ENCODE results near the gene SLC25A21.
"Not testable (repeated sequence)": the region's sequence is repeated elsewhere in the genome, so short reads cannot be mapped to it uniquely, and the experiment has no call there.

SLC25A21 gene

DNA sequence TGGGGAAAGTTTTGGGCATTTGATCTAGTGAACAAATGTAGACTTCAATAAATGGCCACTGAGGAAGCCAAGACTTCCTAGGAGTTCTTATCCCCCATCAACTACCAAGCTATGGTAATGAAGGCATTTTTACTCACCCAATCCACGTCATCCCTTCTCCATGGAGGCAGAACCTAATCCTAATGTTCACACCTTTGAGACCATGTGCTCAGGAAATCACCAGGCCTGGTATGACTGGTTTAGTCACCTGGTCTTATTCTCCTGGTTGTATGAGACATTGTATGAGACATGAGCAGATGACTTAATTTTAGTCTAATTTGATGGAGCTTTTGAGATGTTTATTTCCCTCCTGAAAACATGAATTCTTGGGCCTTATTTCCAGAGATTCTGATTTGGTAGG, 422.2 kb downstream of the SLC25A21 start:
- ATAC-seq = no peak

DNA sequence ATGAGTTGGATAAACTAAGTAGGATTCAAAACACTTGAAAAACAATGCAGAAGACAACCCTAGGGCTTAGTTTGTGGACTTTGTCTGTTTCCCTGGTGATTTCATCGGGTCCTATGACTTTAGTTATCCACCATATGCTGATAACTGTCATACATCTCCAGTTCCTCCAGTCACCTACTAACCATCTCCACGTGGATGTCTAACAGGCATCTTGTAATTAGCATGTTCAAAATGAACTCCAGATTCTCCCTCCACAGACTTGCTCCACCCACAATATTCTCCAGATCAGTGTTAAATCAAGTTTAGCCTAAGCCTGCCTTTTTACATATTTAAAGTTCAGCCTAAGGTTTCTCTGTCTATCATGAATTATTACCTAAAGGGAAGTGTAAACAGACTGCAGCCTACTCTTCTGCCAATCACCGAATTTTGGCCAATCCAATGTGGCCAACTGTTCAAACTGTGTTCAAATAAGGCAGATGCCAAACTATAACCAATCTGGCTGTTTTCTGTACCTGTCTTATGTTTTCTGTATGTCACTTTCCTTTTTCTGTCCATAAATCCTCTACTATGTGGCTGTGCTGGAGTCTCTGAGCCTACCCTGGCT, 423.7 kb downstream of the SLC25A21 start:
- ATAC-seq = no peak

DNA sequence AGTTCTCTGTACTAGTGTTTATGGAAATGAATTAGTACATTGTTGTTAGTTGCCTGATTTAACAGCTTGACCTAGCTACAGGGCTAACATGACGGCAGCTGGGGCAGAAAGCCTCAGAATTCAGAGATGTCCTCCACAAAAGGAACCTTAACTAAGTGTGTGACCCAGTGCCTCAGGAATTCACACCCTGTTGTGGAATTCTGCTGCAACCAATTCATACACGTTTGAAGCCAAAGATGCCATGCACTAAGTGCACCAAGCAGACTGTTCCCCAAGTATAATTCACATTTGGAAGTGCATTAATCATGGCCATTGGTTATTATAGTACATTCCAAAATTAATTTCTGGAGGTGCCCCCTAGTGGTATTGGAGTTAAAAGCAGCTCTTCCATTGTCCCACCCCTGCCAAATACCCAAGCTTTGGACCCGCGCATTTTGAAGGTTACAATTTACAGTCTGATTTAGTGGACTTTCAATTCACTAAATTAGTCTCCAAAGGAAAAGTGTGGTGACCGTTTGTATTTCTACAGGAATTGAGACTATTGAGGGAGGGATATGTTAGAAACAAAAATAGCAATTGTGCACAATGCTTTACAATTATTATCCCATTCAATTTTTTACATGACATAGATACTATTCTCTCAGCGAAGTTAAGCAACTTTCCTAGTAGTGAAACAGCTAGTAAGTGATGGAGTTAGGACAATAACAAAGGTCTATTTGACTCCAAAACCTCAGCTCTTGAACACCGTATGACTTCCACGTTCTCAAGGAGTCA, 424.8 kb downstream of the SLC25A21 start:
- ATAC-seq = no peak

DNA sequence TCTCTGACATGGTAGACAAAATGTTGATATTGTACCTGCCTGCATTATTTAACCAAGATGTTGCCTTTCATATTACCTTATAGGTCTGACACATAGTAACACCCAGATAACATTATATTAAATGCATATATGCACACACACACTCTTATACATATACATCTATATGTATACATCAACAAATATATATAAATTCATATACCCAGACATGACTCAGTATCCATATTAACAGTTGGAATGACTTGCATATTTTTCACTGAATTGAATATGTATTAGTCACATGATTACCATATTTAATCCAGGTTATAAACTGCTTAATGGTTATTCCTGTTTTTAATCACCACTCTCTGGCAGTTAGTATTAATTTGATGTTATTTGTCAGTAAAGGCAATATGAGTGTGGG, 425.5 kb downstream of the SLC25A21 start:
- ATAC-seq = no peak

DNA sequence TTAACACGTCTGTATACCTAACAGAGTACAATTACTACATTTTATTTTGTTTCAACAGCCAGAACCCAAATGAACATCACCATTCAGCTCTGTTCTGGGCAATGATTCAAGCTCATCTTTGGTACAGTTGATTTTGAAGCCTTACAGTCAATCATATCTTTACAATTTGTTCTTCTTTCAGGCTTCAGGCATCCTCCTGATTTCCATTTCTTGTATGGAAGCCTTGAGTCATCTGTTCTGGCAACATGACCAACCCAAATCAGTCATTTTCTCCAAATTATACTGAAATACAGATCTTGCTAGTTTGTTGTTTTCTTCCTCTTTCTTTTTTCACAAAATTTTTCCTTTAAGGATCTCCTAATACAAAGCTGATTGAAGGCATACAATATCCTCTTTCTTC, 430.5 kb downstream of the SLC25A21 start:
- no peak for ATAC-seq

DNA sequence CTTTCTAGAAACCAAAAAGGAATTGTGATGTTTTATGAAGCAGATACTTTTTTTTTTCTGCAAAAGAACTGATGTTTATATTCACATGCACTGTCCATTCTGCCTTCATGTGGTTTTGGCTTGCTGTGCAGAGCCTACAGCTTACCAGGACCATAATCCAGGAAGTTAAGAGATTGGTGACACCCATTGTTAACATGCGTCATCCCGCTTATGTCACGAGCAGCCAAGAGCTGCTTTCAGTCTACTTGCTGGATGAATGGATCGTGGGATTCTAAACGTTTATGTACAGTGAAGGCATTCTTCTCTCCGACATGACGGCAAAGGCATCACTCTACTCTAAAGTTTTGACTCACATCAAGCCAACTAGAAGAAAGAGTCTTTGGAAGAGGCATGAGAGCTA, 434.1 kb downstream of the SLC25A21 start:
- no peak for ATAC-seq

DNA sequence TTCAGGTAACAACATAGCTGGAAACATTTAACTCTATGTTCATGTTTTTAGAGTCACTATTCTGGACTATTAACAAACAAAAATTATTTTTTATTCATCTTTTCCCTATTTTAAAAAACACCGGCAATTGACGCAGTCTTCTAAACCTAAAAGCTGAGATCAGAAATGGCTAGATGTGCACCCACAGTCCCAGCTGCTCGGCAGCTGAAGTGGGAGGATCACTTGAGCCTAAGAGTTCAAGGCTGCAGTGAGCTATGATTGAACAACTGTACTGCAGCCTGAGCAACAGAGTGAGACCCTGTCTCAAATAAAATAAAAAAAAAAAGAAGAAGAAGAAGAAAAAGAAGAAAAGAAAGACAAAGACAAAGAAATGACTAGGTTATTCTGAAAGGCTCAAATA, 446.3 kb downstream of the SLC25A21 start:
- no peak for ATAC-seq

DNA sequence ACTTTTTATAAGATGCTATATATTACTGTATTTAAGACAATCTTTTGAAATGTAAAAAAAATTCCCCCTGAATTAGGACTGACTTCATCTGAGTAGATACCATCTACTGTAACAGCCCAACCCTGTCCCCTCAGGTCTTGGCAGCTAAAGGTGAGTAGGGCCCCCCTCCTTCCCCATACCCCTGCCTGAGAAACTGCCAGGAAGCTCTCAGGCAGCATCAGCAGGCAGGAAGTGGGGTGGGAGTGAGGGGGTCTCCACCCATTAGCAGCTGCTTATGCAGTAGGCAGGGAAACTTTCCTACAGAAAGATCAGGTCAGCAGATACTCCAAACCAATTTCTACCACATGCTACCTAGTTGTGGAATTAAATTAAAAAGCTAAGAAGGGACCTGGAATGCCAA, 448.2 kb downstream of the SLC25A21 start:
- ATAC-seq = no peak

DNA sequence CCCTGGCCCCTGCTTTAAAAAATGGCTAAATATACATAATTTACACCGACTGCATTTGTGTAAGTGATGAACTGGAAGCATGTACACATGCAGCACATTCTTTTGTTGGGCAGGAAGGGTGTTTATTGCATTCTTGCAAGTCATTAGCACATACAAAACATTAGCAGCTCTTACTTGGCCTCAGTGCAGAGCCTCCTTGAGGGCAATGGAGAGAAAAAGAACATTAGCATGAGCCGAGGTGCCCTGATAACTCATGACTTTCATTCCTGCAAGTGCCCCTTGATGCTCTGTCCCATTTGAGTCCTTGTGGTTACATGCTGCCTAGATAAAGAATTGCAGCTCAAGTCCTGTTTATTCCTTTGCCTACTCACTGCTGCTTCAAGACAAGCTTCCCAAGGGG, 448.9 kb downstream of the SLC25A21 start:
- ATAC-seq = no peak

DNA sequence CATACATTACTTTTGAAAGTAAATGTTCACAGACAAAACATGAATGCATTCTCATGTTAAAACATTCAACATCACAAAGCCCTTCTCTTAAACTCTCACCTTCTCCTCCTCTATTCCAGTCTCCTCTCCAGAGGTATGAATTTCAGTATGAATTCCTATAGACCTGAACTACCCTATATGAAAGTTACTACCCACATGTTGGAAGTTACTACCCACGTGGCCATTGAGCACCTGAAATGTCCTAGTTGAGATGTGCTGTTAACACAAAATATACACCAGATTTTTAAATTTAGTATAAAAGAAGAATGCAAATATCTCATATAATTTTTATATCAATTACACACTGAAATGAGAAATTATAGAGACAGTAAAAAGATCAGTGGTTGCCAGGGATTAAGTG, 450.5 kb downstream of the SLC25A21 start:
- ATAC-seq = no peak

DNA sequence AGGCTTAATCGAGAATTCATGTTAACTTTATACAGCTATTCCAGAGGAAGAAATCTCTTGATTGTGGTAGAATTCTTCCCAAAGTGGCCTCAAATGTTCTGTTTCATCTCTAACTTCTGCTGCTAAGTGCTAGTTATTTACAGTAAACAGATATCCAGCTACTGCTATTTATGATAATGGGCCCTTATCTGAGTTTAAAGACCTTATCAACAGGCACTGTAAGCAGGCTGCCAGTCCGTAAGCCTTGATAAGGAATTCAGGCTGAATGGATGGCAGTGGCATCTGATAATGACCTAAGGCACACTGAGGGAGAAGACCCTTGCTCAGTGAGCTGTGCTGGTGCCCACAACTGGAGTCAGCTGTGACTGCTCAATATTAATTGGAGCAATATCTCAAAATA, 451.7 kb downstream of the SLC25A21 start:
- ATAC-seq = no peak

DNA sequence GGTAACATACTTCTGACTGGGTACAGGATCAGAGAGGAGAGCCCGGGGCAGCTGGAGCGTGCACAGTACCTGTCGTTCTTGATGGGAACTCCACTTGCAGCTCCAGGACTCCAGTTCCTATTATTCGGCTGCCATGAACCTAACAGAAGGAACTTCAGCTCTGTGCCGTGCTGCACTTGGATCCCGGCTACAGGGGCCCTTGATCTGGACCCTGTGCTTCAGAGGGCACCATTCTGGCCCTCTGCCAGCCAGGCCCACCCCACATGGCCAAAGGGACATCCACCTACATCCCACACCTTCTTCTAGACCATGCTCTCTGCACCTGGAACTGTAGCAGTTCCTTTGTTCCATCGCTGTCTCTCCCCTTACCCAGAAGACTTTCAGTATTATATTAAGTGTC, 452.6 kb downstream of the SLC25A21 start:
- no peak for ATAC-seq

DNA sequence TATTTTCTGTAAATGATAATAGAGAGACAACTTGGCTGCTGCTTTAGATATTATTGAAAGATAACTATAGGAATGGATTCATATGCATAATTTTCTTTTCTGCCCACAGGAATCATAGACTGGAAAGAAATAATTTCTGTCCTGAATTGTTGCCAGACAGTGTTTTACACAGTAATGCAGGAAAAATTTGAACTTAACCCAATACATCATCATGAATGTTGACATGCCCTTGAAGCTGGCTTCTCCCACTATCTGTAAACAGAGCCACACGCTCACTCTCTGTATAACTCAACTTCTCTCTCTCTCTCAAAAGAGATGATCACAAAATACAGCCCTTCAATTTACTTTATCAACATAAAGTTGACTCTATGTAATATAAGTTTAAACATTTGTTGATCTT, 454.2 kb downstream of the SLC25A21 start:
- no peak for ATAC-seq

DNA sequence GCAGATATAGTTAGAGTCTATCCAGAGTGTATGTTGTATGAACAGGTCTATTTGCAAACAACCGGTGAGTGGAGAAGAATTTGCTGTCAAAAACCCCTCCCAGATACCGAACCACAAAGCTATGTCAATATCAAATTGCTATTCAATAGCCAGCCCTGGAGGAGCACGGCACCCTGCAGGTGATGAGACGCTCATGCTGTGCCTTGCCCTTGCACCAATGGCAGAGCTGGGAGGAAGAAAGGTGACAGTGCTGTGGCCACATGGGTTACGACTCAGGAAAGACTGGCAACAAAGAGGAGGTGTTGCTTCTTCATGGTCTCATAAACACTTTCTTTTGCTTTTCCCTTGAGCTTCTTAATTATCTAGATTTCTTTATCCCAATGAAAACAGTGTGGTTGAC, 455.0 kb downstream of the SLC25A21 start:
- no peak for ATAC-seq

DNA sequence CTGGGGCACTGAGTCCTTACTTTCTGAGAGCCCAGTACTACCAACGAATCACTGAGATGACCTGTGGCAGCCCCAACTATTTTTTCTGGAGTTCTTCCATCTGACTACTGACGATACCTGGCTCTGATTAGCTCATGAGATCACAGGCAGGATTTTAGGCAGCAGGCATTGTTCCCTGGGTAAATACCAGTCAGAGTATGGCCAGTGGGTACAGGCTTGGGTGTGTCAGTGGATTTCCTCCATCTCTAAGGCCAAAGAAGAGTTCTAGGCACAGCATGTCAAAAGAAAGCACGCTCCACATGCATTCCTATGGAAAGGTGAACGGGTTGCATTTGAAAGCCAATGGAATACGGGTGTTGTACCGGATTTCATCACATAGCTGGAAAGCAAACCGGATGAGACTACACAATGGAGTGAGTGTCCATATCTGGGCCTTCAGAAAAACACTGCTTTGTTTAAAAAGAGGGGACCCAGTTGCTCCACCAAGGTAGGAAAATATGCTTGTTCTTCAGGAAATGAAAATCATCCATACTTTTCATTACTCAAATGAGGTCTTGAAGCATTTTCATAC, 455.7 kb downstream of the SLC25A21 start:
- ATAC-seq = no peak

DNA sequence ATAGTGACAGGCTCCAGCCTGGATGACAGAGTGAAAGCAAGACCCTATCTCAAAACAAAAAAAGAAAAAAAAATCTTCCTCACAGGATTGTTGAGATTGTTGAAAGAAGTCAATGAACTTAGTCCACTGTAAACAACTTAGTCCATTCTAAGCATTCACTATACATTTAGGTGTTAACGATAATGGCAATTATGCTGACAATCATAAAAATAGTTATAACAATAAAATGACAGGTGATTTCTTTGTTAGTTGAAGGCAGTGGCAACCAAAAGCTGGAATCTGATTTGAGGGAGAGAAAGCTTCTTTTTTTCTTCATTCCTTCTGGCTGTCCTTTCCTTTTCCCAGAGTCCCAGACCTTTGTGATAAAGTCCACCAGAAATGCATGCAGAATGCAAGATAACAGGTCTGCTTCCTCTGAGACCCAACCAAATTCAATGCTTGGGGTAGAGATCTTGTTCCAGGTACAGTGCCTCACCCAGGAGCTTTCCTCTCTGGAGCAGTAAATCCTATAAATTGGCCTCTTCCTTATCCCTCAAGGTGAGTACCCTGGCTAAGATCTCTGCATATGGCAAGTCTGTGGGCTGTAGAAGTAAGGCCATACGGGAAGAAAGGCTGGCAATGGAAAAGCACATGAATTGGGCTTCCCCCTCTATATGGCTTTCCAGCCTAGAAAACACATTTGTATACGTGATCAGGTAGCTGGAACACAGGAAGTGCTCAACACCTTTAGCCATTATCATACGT, 458.3 kb downstream of the SLC25A21 start:
- no peak for ATAC-seq

DNA sequence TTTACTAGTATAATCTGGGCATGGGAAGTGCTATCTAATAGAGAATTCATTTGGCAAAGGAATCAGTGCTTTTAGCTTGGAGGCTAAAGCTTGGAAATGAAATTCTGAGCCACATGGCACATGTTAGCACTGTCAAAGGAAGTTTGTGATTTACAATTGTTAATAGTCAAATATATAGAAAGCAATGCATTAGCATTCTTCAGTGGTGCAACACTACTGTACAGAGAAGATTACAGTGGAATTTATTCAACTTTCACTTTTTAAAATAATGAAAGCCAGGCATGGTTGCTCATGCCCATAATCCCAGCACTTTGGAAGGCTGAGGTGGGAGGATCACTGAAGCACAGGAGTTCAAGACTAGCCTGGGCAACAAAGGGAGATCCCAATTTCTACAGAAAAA, 464.8 kb downstream of the SLC25A21 start:
- no peak for ATAC-seq

DNA sequence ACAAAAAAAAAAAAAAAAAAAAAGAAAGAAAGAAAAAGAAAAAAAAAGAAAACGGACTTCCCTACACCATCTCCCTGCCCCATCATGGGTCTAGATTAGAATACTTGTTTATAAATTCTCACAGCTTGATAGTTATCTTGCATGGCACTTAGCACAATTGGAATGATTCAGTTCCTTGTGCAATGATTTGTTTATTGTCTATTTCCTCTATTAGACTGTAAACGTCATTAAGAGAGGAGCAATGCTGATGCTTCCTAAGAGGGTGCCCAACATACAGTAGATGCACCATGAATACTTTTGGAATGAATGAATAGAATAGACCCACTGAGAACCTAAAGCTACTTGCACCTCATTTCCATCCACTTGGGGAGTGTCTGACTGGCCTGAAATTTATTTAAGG, 469.9 kb downstream of the SLC25A21 start:
- ATAC-seq = no peak

DNA sequence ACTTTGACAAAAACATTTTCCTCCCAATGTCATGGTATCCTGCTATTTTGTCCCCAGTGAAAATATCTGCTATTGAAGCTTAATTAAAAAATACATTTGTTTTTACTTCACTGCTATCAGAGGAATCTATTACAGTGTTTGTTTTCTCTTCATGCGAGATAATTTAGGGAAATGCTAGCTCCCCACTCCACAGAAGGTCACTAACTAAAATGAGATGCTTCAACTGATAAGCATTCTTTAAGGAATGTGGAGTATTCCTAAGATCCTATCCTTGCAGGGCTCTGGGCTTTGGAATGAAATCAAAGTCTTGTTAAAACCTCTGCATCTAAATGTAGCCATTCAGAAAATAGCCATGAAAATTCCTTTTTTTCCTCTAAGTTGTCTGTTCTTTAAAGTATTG, 471.3 kb downstream of the SLC25A21 start:
- no peak for ATAC-seq

DNA sequence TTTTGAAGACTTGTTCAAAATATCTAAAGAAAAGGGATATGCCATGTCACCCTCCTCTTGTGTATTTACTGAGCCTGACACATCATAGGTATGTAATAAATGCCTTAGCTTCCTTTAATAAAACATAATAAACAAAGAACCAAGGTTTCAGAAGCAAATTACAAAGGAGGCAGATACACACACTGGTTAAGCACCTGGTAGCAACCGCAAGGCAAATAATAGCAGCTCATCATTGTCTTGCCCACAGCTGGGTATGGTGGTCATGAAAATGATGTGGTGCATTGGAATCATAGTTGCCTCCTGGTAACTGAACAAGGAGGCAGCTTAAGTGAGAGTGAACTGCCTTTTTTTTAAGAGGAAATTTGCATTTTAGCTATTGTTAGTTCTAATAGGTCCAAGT, 471.8 kb downstream of the SLC25A21 start:
- ATAC-seq = no peak

DNA sequence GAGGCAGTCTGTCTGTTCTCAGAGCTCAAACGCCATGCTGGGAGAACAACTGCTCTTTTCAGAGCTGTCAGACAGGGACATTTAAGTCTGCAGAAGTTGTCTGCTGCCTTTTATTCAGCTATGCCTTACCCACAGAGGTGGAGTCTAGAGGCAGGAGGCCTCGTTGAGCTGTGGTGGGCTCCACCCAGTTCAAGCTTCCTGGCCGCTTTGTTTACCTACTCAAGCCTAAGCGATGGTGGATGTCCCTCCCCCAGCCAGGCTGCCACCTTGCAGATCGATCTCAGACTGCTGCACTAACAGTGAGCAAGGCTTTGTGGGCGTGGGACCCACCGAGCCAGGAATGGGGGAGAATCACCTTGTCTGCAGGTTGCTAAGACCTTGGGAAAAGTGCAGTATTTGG, 473.0 kb downstream of the SLC25A21 start:
- ATAC-seq = not testable (repeated sequence)

DNA sequence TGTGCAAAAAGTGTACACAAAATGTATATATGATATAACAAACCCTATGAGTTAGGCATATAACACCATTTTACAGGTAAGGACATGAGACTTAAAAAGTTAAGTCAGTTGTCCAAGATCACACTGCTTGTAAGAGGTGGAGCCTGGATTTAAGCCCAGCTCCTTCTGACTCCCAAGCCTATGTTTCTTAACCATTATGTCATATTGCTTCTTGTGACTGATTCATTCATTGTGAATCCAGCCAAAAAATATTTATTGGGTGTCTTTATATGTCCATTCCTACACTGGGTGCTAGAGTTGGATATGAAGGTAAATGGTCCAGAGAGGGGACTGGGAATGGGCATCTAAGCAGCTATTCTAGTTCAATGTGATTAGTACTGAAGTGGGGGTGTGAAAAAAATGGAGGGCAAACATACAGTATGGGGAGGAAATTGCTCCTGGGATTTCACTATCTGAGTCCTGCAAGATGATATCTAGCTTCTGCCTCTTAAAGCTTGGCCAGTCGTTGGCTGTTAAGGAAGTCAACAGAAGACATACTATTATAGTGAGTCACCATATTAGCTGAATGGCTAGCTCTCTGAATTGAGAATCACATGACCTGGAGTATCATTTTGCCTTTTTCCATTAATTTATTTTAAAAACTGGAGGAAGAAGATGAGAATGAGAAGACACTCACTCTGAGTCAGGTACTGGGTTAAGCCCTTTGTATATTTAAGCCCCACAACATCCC, 481.9 kb downstream of the SLC25A21 start:
- no peak for ATAC-seq

DNA sequence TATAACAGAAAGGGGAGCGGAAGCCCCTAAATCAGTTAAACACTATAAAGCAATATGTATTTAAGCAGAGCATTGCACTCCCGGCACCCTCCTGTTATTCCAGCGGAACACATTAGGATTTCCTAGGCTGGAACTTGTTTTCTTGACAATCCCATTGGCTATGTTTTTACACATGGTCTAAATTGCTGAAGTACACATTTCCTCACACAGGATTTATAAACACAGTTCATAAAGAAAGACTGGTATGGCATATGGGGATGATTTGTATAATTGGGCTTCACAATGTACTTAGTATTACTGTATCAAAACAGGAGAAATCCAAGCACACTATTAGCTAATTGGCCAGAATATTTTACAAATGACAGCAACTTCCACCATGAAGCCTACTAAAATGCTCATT, 487.5 kb downstream of the SLC25A21 start:
- ATAC-seq = no peak
